Uterus (tissue), 2 donors: ENCODE measurements around the gene ALOX15B.

ENCODE experiments used
- POLR2A ChIP-seq, 2 donors: fragments of 450-650 bp; IDR thresholded peaks; one replicate each; pipeline ENCODE4 v1.6.1; 2016; ENCODE audit warnings: antibody characterized with exemption in 2 of 2, mild to moderate bottlenecking in 1 of 2, moderate library complexity in 1 of 2
- TF ChIP-seq, protein P1 (sequence below), 4 experiments: fragments of 200-600 bp in 2 of 4; fragments of 450-650 bp in 2 of 4; sonication (generic) in 2 of 4; IDR thresholded peaks; one replicate each; pipeline ENCODE4 v1.5.1; 2016 to 2019; ENCODE audit warnings: antibody characterized with exemption in 4 of 4, mild to moderate bottlenecking in 2 of 4, moderate library complexity in 1 of 4

DNA sequence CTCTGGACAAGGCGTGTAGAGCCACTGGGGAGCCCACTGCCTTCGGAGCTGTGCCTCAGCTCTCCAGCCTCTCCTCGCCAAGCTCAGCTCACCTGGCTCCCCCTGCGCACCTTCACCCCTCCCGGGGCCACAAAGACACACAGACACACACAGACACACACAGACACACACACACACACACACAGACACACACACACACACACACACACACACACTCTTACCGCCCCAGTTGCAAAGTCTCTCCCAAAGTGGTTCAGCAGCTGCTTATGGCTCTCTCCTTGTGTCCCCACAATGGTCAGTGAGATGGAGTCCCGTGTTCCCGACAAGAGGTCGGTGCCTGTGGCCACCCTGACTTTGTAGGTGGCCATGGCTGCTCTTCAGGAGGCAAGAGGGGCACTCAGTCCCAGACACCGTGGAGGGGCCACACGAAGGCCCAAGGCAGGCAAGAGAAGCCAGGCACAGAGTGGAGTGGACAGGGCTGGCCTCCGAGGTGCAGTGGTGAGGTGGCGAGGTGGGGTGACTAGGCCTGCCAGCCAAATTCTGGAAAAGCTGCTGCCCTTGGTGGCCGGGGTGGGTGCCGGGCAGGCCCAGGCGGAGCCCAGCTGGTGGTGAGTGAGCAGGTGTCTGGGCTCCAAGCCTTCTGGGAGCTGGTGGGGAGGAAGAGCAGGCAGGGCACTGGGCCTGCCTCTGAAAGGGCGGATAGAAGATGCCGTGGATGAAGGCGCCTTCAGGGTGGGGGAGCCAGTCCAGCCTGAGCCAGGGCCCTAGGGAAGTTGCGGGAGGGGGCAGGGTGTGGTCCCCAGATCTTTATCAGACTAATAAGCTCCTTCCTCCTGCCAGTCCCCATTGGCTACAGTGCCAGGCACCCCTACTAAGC is 48.5 kb downstream of the ALOX15B start, which contains the start of gene ALOX12B:
- TF ChIP-seq POLR2A (IDR thresholded peaks at IDR 0.05), result no peak
- TF ChIP-seq, protein P1, sequence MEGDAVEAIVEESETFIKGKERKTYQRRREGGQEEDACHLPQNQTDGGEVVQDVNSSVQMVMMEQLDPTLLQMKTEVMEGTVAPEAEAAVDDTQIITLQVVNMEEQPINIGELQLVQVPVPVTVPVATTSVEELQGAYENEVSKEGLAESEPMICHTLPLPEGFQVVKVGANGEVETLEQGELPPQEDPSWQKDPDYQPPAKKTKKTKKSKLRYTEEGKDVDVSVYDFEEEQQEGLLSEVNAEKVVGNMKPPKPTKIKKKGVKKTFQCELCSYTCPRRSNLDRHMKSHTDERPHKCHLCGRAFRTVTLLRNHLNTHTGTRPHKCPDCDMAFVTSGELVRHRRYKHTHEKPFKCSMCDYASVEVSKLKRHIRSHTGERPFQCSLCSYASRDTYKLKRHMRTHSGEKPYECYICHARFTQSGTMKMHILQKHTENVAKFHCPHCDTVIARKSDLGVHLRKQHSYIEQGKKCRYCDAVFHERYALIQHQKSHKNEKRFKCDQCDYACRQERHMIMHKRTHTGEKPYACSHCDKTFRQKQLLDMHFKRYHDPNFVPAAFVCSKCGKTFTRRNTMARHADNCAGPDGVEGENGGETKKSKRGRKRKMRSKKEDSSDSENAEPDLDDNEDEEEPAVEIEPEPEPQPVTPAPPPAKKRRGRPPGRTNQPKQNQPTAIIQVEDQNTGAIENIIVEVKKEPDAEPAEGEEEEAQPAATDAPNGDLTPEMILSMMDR (IDR thresholded peaks at IDR 0.05), result no peak
